ENCODE measurements around the gene KCNG2. TPM values are rescaled to one million over a fixed set of nuclear protein-coding genes. Genes with fewer than 3 reads are reported as not detected.

The KCNG2 gene
- total and polyA plus RNA-seq, 2 of the 4 experiments (the other 2 are of a cell fraction), result not detected

DNA sequence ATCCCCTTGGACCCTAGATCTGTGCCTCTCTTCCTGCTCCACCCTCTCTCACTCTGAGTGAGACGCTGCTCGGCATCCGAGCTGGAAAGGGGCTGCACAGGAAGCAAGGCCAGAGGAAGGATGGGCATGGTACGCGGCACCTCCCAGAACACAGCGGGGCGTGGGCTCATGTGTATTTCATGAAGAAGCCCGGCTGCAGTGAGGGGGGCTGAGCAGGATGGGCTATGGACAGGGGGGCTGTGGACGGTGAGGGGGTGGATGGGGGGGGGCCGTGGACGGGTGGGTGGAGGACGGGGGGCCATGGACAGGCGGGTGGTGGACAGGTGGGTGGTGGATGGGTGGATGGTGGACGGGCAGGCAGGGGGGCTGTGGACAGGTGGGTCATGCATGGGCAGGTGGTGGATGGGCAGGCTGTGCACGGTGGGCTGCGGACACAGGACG, 125.3 kb downstream of the KCNG2 start:
- no peak for TF ChIP-seq SMC3 (IDR thresholded peaks at IDR 0.05; ENCODE audit: low read depth, low read length)
- TF ChIP-seq MXI1 (IDR thresholded peaks at IDR 0.05; ENCODE audit: borderline replicate concordance, low read depth, low read length), result no peak
- TF ChIP-seq, protein P1, sequence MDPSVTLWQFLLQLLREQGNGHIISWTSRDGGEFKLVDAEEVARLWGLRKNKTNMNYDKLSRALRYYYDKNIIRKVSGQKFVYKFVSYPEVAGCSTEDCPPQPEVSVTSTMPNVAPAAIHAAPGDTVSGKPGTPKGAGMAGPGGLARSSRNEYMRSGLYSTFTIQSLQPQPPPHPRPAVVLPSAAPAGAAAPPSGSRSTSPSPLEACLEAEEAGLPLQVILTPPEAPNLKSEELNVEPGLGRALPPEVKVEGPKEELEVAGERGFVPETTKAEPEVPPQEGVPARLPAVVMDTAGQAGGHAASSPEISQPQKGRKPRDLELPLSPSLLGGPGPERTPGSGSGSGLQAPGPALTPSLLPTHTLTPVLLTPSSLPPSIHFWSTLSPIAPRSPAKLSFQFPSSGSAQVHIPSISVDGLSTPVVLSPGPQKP (IDR thresholded peaks at IDR 0.05; ENCODE audit: borderline replicate concordance, low read depth, low read length), result no peak
- no peak for TF ChIP-seq CHD1 (IDR thresholded peaks at IDR 0.05; ENCODE audit: low read depth, low read length)
- TF ChIP-seq BHLHE40 (IDR thresholded peaks at IDR 0.05; ENCODE audit: low read depth, low read length), result no peak
- TF ChIP-seq NFE2L2 (IDR thresholded peaks at IDR 0.05; ENCODE audit: low read depth, low read length), result no peak
- no peak for TF ChIP-seq FOS (IDR thresholded peaks at IDR 0.05; ENCODE audit: low read depth, low read length)
- TF ChIP-seq, protein P2, sequence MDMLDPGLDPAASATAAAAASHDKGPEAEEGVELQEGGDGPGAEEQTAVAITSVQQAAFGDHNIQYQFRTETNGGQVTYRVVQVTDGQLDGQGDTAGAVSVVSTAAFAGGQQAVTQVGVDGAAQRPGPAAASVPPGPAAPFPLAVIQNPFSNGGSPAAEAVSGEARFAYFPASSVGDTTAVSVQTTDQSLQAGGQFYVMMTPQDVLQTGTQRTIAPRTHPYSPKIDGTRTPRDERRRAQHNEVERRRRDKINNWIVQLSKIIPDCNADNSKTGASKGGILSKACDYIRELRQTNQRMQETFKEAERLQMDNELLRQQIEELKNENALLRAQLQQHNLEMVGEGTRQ (IDR thresholded peaks at IDR 0.05; ENCODE audit: low read depth, low read length), result no peak
- no peak overlapping the region for H2AFZ ChIP-seq (replicated peaks; ENCODE audit: low read length, poor library complexity)
- no peak overlapping the region for H3K9ac ChIP-seq (ENCODE audit: low read depth, low read length)
- no peak overlapping the region for H3K4ac ChIP-seq (ENCODE audit: low read depth, low read length)
- ATAC-seq (ENCODE audit: low read depth) (no peak), DNase-seq (no peak)
- H4K20me1 ChIP-seq (ENCODE audit: insufficient read depth, low read length), result peaks cover 9% of the 10 kb centered on the region
- no peaks in the 10 kb centered on the region for H3K4me1 ChIP-seq (ENCODE audit: control insufficient read depth, insufficient read depth, low read length)
- no peak overlapping the region for H2BK120ac ChIP-seq (ENCODE audit: low read depth, low read length)
- 100% methylated on average over 2 of the region's 17 CpGs; no CpG with 5 or more reads in 1 of the 2 experiments for WGBS, 2 experiments (ENCODE audit: extremely low coverage in 2 of 2, insufficient read length in 1 of 2)
- H2BK20ac ChIP-seq (ENCODE audit: low read depth, low read length), result no peak overlapping the region
- no peaks in the 10 kb centered on the region for H3K9me1 ChIP-seq (ENCODE audit: insufficient read depth, low read length)
- no peak overlapping the region for H3K4me2 ChIP-seq (ENCODE audit: low read depth, low read length)
- dilution Hi-C loops (cut with HindIII; ENCODE audit: low sequenced_read_pairs, unreplicated experiment) (no loop called here), in situ Hi-C loops (cut with MboI; ENCODE audit: low sequenced_read_pairs) (no loop called here), intact Hi-C loops (cut with micrococcal nuclease) (no loop called here)
- H2BK15ac ChIP-seq (ENCODE audit: low read depth, low read length), result no peak overlapping the region
- no peak overlapping the region for H4K5ac ChIP-seq (ENCODE audit: low read depth, low read length)
- H3K56ac ChIP-seq (ENCODE audit: extremely low read depth, insufficient read depth, low read length), result no peak overlapping the region
- no peak overlapping the region for H3K14ac ChIP-seq (replicated peaks; ENCODE audit: low read depth, low read length)
- POLR2A ChIA-PET (ENCODE audit: unreplicated experiment), result no interaction called here
- no peak overlapping the region for H4K8ac ChIP-seq (ENCODE audit: low read depth in 2 of 2, low read length in 2 of 2)
- CTCF ChIA-PET, result no interaction called here
- H3K79me1 ChIP-seq (ENCODE audit: low read depth in 1 of 2, low read length in 2 of 2), result peaks cover 12 to 38% of the 10 kb centered on the region in 2 experiments; a peak in 3 of 4 replicates
- no peak overlapping the region for H2AK5ac ChIP-seq (ENCODE audit: low read depth, low read length)
- H3K27me3 ChIP-seq (ENCODE audit: control insufficient read depth, insufficient read depth, low read length), result no peaks in the 10 kb centered on the region
- no peak overlapping the region for H2BK5ac ChIP-seq (ENCODE audit: low read depth, low read length, poor library complexity, severe bottlenecking)
- H2AK9ac ChIP-seq (replicated peaks; ENCODE audit: low read depth, low read length, poor library complexity), result no peak overlapping the region
- no peaks in the 10 kb centered on the region for H3K9me3 ChIP-seq (ENCODE audit: control insufficient read depth, insufficient read depth, low read length)
- H3K4me3 ChIP-seq (ENCODE audit: insufficient read depth, low read depth, low read length), result no peak overlapping the region
- no peak overlapping the region for H4K91ac ChIP-seq (ENCODE audit: insufficient read depth, low read depth, low read length)
- no peak overlapping the region for H3K18ac ChIP-seq (ENCODE audit: low read depth, low read length)
- no peak overlapping the region for H3K27ac ChIP-seq (ENCODE audit: insufficient read depth, low read length)
- H3K36me3 ChIP-seq (ENCODE audit: control insufficient read depth, insufficient read depth, low read length), result peaks cover 36% of the 10 kb centered on the region
- BruUV-seq (replicated peaks), result no TSS peak
- no peak overlapping the region for H3K23ac ChIP-seq (ENCODE audit: low read depth, low read length)

All from IMR-90 (cell line).